Measurements from ENCODE around the gene MUCL3. TPM values are rescaled to one million over a fixed set of nuclear protein-coding genes. Genes with fewer than 3 reads are reported as not detected.

Gene MUCL3
- total and polyA plus RNA-seq, 2 of the 8 experiments (the other 6 are each of a cell fraction or from before 2014, with no cell fraction given) = 0.15 to 0.37 TPM

DNA sequence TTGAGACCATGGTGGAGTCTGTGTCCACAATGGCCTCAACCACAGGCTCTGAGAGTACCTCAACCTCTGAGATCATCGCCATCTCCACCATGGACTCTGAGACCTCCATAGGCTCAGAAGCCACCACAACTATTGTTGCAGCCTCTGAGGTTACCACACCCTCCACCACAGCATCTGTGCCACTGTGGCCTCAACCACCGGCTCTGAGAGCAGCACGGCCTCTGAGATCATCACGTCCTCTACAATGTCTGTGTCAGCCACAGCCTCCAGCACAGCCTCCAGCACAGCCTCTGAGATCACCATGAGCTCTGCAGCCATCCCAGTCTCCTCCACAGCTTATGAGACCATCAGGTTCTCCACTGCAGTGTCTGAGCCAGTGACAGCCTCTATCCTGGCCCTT lies 23.3 kb downstream of the MUCL3 start (continued):
- TF ChIP-seq, protein P1, sequence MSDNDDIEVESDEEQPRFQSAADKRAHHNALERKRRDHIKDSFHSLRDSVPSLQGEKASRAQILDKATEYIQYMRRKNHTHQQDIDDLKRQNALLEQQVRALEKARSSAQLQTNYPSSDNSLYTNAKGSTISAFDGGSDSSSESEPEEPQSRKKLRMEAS (IDR thresholded peaks at IDR 0.05) = no peak

Measured in H1 (cell line).